ENCODE data around the gene TBL3. TPM values are rescaled to one million over a fixed set of nuclear protein-coding genes. Genes with fewer than 3 reads are reported as not detected.

Gene TBL3
- total RNA-seq, 1 experiment from 2014 or later: 73.4 TPM

- no peak; the same call in 1 of the 2 replicates for TF ChIP-seq PRDM15 (CRISPR knock-in tag; IDR thresholded peaks at IDR 0.05)
- peak; percentile 94 for TF ChIP-seq MYBL2 (CRISPR knock-in tag; IDR thresholded peaks at IDR 0.05)
- TF ChIP-seq ZNF138 (CRISPR knock-in tag; conservative IDR thresholded peaks at IDR 0.05): no peak
- TF ChIP-seq TCF7 (CRISPR knock-in tag; IDR thresholded peaks at IDR 0.05; ENCODE audit: low read depth): peak; percentile 91; the same call in 1 of the 2 replicates
- 0 out of 2 replicates have a peak, but pooled peaks have one; percentile 51 for TF ChIP-seq AFF4 (CRISPR knock-in tag; IDR thresholded peaks at IDR 0.05; ENCODE audit: borderline replicate concordance)
- no peak for TF ChIP-seq ZNF423 (CRISPR knock-in tag; IDR thresholded peaks at IDR 0.05)
- no peak; the same call in 1 of the 2 replicates for TF ChIP-seq CREM (CRISPR knock-in tag; IDR thresholded peaks at IDR 0.05)
- no peak for TF ChIP-seq EMX1 (CRISPR knock-in tag; IDR thresholded peaks at IDR 0.05)
- peak; percentile 84; the same call in 1 of the 2 replicates for TF ChIP-seq CREB1 (CRISPR knock-in tag; IDR thresholded peaks at IDR 0.05)
- TF ChIP-seq ZSCAN18 (CRISPR knock-in tag; IDR thresholded peaks at IDR 0.05): no peak
- TF ChIP-seq ZBTB43 (CRISPR knock-in tag; IDR thresholded peaks at IDR 0.05): peak; percentile 83
- peak; percentile 97 for TF ChIP-seq FOXP1 (CRISPR knock-in tag; IDR thresholded peaks at IDR 0.05; ENCODE audit: borderline replicate concordance)
Measured at GRCh38 chr16:1991948-1992703, 20.3 kb downstream of the TBL3 start (continued).

GRCh38 chr16:1992704-1993317 lies 21.0 kb downstream of the TBL3 start:
- Mint-ChIP-seq H3K27ac (no peak overlapping the region), H3K9me3 (no peaks in the 10 kb centered on the region), H3K4me1 (peaks cover 17% of the 10 kb centered on the region), H3K36me3 (peaks cover 5% of the 10 kb centered on the region), H3K27me3 (ENCODE audit: low read depth) (peaks cover 24% of the 10 kb centered on the region), H3K4me3 (peak overlapping the region; percentile 55)
- peak; percentile 26 for ATAC-seq
- ChIA-PET CTCF (interaction anchor here (0.6 to 6.4 kb wide), 14 partner anchors 9 to 558 kb away, joined by 3 to 59 read pairs (median 5); partner anchors contain the start of genes GFER, NTHL1 and TSC2), POLR2A (interaction anchor here (1.1 to 1.7 kb wide), 5 partner anchors 12 to 162 kb away, joined by 3 to 13 read pairs (median 4); partner anchors contain the start of genes RPS2, TBL3 and TRAF7)
- peak; percentile 86 for DNase-seq (ENCODE audit: low spot score)
- TF ChIP-seq IRF2 (CRISPR knock-in tag; IDR thresholded peaks at IDR 0.05; ENCODE audit: borderline replicate concordance, low read depth) (no peak), NR1H2 (CRISPR knock-in tag; IDR thresholded peaks at IDR 0.05) (no peak), ZBTB21 (CRISPR knock-in tag; IDR thresholded peaks at IDR 0.05; ENCODE audit: borderline replicate concordance) (no peak), ARID4B (CRISPR knock-in tag; IDR thresholded peaks at IDR 0.05; ENCODE audit: borderline replicate concordance) (0 out of 2 replicates have a peak, but pooled peaks have one; percentile 41), FOXK1 (CRISPR knock-in tag; IDR thresholded peaks at IDR 0.05) (no peak), ZBTB43 (CRISPR knock-in tag; IDR thresholded peaks at IDR 0.05) (no peak), SMAD4 (CRISPR knock-in tag; IDR thresholded peaks at IDR 0.05) (no peak)
